TTC549 (cell line): ENCODE results near the gene VWA7.

Experiments
- FAIRE-seq: peaks from 2 replicates; lab custom pipeline; 2012; peaks lifted over from hg19 to GRCh38; lab: Jason Lieb, UNC

Gene VWA7

DNA sequence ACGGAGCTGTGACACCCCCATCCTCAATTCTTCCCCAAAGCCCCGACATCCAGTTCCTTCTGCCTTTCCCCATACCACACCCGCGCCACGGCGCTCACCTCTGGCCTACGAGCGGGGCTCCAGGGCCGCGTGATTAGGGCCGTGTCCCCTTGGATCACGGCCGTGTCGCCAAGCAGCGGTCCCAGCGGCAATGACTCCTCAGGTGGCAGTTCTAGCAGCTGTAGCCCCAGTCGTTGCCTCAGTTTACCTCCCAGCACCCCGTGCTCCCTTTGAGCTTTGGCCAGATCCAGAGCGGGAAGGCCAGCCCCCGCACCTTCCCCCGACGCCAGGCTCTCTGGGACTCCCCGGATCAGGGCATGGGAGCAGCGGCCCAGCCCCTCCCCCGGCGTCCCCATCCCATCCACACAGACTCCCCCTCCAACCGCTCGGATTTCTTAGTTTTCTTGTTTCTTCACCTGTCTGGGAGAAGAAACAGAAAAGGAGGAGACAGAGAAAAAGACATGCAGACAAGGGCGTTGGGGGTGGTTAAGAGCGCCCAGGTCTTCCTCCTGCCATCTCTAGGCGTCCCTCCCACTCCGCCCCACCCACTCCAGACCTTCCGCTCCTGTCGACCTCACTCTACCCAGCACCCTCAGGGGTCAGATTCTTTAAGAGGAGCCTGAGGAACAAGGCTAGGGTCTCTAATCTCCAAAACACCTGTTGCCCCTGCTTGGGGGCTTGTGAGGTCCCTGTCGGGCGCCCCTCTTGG, 48.2 kb downstream of the VWA7 start, which contains the start of gene DDAH2:
Gene DDAH2 (minus strand): TSS at position 533 of the 748 bp plus-strand sequence. CDS start 138 bp downstream, at position 395.
- FAIRE-seq: no peak

DNA sequence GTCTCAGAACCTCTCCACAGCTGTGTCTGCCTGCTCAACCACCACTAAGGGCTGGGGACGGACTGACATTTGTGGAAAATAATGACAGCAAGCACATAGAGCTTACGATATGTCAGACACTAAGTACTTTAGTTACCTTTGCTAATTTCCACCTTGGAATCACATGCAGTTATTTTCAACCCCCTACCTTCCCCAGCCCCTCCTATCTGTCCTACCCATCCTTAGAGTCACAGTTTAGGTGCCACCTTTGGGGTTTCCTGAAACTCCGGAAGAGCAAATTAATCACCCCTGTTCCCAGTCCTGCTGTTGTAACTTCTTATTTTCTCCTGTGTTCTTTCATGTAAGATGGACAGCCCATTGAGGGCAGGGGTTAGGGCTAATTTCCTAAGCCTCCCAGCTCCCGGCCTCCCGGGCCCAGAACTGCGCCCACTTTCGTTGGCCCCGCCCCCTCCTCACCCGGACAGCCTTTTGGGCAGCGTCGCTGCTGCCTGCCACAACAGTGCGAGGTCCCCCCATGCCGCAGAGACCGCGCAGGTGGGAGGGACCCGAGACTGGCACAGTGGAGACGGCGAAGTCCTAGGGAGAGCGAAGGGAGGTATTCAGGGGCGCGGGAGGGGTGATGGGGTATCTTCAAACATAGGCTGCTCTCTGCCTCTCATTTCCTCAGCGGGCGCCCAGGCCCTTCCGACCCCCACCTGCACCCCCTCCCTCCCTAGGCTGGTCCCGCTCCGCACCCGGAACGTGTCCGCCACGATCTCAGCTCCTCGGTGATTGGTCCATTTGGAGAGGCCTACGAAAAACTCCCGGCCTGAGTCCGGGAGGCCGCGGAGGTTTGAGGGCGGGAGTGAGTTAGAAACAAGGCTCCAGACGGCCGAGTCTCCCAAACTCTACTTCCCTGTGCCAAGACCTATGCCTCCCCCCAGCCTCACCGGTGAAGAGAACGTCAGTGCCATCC, 49.1 kb downstream of the VWA7 start:
- no peak for FAIRE-seq

DNA sequence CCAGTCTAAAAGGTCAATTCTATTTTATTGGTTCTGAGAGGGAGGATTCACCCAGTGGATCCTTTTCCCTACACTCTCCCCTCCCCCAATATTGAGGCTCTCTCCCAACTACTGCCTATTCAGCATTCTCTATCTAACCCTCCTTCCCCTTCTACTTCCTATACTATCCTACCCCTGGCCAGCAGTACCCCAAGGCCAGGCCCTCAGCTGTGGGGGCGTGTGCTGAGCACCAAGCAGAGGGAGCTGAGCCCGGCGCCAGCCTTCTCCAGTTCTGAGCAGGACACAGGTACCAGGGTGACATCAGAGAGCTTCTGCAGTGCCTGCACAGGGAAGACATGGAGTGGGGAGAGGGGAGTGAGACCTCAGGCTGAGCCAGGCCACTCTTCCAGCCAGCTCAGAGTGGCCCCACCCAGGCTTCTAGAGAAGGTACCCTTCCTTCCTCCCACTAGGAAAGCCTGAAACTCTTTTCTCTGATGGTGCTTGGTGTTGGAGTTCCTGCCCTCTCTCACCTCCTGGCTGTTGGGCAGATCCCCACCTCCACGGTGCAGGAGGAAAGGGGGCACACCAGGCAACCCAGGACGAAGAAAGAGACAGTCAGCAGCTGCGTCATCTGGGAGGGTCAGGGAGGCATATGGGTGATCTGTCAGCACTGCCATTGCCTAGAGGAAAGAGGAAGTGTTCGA, 50.0 kb downstream of the VWA7 start:
- no peak for FAIRE-seq

DNA sequence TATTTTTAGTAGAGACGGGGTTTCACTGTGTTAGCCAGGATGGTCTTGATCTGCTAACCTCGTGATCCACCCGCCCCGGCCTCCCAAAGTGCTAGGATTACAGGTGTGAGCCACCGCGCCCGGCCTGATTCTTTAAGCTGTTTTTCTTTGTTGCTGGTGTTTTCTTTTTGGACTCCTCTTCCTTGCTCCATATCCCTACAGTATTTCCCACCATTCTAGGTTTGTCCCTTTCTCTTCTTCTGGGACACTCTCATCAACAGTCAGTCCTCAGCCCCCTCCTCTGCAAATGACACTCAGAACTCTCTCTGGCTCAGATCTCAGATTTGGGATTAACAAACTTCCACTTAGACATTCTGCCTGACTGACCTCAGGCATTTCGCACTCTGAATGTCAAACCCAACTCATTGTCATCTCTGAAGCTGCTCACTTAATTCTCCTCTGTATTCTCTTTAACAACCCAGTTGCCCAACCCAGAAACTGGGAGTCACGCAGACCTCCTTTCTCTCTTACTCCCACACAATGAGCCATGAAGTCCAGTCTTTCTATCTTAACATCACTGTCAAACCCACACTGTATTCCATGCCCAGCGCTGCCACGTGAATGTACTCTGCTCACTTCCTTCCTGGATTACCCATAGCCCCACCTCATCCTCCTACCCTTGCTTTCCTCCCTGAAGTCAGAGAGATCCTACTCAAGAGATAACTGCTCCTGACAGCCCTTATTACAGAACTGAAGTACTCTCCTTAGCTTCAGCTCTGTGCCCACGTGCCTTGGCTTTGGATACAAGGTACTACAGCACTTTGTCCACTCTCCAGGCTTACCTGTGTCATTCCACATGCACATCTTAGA, 51.4 kb downstream of the VWA7 start:
- FAIRE-seq: no peak

DNA sequence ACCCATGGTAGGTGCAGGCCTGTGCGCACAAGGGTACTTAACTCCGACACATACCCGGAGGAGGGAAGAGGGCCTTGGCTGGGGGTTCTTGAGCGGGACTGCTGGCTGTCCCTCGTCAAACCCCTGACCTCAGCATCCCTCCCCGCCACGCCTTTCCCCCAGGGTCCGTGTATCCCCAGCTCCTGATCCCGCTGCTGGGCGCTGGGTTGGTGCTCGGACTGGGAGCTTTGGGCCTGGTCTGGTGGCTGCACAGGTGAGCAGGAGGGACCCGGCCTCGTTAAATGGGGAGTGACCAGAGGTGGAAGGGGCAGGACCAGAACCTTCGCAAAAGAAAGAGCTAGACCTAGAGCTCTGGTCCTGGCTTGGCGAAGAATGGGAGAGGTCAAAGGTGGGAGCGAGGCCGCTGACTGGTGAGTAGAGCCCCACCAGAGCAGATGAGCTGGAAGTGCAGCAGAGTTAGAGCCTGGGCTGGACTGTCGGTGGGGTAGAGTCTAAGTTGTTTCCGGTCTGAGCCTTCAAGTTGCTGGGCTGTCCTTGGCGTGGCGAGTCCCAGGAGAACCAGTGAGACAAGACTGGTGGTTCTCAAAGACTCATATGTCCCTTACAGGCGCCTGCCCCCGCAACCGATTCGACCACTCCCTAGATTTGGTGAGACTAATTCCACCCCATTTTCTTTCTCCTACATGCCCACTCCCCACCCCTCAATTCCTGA, 53.0 kb downstream of the VWA7 start:
- FAIRE-seq: no peak

DNA sequence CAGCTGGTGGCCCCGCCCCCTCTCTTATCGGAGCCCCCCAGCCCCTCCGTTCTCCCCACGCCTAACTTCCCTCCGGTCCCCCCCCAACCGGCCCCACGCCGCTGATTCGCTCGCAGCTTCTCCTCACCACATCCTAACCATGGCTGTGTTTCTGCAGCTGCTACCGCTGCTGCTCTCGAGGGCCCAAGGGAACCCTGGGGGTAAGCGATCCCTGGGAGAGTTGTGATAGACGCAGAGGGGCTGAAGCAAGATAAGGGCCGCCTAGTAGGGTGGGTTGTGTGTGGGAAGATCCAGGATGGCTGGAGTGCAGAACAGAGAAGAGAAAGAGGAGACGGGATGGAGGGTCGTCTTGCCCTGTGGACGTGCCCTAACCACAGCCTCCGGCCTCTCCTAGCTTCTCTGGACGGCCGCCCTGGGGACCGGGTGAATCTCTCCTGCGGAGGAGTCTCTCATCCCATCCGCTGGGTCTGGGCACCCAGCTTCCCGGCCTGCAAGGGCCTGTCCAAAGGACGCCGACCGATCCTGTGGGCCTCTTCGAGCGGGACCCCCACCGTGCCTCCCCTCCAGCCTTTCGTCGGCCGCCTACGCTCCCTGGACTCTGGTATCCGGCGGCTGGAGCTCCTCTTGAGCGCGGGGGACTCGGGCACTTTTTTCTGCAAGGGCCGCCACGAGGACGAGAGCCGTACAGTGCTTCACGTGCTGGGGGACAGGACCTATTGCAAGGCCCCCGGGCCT, 53.7 kb downstream of the VWA7 start, which contains the start of gene MPIG6B:
Gene MPIG6B (plus strand): TSS at position 129 of the 735 bp plus-strand sequence. CDS start 11 bp downstream, at position 140.
- no peak for FAIRE-seq

DNA sequence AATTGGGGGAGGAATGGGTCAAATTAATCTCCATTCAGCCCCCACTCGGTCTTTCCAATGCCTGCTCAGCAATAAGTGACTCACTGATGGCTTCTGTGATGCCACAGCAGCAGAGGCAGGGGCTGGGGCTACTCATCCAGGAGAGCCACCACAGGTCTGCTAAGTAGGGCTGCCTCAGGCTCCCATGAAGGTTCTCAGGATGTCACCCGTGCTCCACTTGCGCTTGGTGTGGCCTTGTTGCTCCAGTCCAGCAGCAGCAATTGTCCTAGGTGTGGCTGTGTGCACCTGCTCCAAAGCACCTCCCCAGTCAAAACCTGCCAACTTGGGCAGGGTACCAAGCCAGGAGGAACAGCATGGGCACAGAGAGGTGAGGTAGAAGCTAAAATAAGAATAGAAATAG, 55.0 kb downstream of the VWA7 start:
- FAIRE-seq: no peak

DNA sequence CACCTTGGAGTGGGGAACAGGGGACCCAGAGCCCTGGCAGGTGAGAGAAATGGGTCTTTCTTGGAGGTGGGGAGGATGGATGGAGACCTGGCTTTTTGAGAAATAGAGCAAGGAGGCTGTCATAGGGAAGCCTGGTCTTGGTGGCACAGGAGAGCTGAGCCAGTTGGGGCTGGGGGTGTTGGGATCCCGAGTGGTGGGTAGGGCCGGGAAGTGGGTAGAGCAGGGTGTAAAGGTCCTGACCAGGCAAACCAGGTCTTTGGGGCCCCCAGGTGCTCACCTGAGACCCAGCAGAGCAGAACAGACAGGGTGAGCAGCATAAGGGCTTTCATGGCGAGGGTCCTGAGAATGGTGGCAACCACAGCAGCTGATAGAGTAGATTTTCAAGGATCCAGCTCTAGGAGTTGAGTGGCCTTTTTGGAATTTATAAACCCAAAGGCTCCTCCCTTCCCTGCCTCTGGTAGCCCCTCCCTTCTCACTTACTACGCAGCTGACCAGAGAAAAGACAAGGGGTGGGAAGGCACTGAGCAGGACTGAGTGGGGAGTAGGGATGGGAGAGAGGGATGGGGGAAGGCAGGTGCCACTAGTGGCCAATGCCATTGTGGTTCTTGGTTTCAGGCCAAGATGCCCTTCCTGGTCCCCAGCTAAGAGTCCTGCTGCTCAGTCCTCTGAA, 55.6 kb downstream of the VWA7 start, which contains the start of gene LY6G6C:
Gene LY6G6C (minus strand): TSS at position 396 of the 670 bp plus-strand sequence. CDS start 67 bp downstream, at position 329.
- no peak for FAIRE-seq

DNA sequence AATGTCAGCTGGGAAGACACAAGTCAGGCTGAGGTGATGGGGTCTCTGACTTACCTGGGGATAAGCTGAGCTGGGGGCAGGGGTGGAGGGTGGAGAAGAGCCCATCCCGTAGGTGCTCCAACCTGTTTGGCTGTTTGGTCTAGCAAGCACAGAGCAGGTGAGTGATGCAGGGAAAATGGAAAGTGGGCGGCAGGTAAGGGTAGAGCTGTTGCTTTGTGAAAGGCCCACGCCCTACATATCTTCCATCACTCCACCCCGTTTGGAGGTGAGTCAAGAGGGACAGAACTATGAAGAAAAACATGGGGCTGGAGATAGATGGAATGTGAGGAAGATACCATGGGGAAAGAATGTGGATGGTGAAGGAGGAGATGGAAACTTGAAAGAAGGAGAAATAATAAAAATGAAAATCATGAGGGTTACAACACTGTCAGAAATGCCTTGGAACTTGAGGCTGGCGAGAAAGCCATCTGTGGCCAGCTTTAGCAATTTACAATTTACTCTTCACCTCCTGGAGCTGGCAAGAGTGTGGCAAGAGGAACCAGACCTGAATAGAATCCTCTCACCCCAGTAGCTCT, 56.8 kb downstream of the VWA7 start:
- no peak for FAIRE-seq

DNA sequence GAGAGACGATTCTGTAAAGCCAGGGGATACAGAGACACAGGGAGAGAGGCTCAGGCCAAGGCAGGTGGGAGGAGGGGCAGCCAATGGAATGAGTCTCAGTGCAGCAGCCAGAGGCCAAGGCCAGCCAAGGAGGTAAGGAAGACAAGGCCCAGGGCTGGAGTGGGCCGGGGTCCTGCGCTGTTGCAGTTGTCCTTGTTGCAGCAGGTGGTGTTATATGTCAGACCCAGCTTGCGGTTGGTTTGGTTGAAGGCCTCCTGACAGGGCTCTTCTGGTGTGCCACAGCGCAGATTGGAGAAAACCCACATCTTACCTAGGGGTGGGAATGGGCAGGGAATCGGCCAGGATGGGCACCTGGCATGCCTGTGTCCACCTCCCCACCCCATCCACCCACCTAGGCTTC, 58.1 kb downstream of the VWA7 start:
- no peak for FAIRE-seq

DNA sequence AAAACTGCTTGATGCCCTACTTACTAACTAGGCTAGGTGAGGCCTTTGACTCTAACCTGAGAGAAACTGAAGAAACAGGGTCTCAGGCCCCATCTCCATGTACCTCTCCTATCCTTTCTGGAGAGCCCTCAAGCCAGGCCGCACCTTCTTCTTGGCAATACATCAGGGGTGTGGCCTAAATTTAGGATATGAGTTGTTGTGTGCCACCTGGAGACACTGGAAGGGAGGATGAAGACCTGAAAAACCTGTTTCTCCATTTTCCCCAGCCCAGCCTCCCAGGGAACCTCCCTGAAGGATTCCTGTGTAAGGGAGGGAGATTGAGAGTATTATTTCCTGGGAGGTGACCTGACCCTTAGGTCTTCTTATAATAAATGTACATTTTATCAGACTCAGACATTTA, 58.9 kb downstream of the VWA7 start:
- no peak for FAIRE-seq

DNA sequence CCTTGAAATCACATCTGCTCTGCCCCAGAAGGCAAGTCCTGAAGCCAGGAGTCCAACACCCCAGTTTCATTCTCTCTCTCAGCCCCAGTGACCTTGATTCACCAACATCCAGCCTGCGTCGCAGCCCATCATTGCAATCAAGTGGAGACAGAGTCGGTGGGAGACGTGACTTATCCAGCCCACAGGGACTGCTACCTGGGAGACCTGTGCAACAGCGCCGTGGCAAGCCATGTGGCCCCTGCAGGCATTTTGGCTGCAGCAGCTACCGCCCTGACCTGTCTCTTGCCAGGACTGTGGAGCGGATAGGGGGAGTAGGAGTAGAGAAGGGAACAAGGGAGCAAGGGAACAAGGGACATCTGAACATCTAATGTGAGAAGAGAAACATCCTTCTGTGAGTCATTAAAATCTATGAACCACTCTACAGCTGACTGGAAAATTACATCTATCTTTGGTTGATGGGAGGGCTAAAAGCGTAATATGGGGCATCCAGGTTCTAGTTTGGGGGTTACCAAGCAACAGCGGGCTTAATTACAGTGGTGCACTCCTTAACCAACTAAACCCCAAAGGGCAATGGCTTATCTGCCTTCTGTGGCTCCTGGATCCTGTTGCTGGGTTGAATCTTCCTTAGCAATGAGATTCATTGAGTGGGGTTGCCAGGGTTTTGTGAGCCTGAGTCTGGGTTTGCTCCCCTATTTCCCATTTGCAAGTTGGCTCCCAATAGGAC, 59.5 kb downstream of the VWA7 start:
- FAIRE-seq: no peak
